Activated CD8-positive, alpha-beta memory T cell treated with anti-CD3 and anti-CD28 coated beads, Interleukin-2, amount 50 U/mL, for 24 hours (primary cell): ENCODE measurements around the gene RAB11FIP3.
"Not testable (repeated sequence)": the region's sequence is repeated elsewhere in the genome, so short reads cannot be mapped to it uniquely, and the experiment has no call there.

ENCODE experiments used
- DNase-seq: peaks from one replicate; pipeline ENCODE4 v3.0.0-alpha.2; 2020; ENCODE audit errors: extremely low read depth

RAB11FIP3 gene

GRCh38 chr16:467249-467871, 41.9 kb downstream of the RAB11FIP3 start:
- DNase-seq, result not testable (repeated sequence)

GRCh38 chr16:468068-468821, 42.8 kb downstream of the RAB11FIP3 start:
- DNase-seq, result no peak

DNA sequence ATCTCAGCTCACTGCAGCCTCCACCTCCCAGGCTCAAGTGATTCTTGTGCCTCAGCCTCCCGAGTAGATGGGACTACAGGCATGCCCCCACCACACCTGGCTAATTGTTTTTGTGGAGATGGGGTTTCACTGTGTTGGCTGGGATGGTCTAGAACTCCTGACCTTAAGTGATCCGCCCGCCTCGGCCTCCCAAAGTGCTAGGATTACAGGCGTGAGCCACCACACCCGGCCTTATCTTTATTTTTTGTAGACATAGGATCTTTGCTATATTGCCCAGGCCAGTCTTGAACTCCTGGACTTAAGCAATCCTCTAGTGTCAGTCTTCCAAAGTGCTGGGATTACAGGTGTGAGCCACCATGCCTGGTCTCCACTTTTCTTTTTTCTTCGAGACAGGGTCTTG, 44.0 kb downstream of the RAB11FIP3 start:
- DNase-seq, result not testable (repeated sequence)

- no peak for DNase-seq
These were observed 45.0 kb downstream of the RAB11FIP3 start for GRCh38 chr16:470418-470817.

- DNase-seq, result no peak
These were observed 46.1 kb downstream of the RAB11FIP3 start for GRCh38 chr16:471353-472198.

GRCh38 chr16:472199-472504, 46.7 kb downstream of the RAB11FIP3 start:
- DNase-seq, result no peak

GRCh38 chr16:473046-474043, 47.9 kb downstream of the RAB11FIP3 start:
- DNase-seq, result no peak

- no peak for DNase-seq
These were observed 49.1 kb downstream of the RAB11FIP3 start for GRCh38 chr16:474420-475122.

- no peak for DNase-seq
These were observed 50.6 kb downstream of the RAB11FIP3 start for GRCh38 chr16:476039-476438.

- no peak for DNase-seq
These were observed 52.1 kb downstream of the RAB11FIP3 start for GRCh38 chr16:477301-478157.

DNA sequence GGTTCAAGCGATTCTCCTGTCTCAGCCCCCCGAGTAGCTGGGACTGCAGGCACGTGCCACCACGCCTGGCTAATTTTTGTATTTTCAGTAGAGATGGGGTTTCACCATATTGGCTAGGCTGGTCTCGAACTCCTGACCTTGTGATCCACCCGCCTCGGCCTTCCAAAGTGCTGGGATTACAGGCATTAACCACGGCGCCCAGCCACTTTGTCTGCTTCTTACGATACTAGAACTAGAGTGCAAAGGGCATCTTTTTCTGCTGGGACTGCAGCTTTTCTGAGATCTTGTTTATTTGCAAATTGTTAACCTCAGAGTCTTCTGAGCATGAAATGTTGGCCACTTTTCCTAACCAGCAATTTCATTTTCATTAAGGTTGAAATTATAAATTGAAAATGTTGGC, 52.8 kb downstream of the RAB11FIP3 start:
- not testable (repeated sequence) for DNase-seq

- DNase-seq, result no peak
These were observed 57.2 kb downstream of the RAB11FIP3 start for GRCh38 chr16:482468-483185.

- no peak for DNase-seq
These were observed 58.1 kb downstream of the RAB11FIP3 start for GRCh38 chr16:483341-484075.

- DNase-seq, result no peak
These were observed 64.2 kb downstream of the RAB11FIP3 start for GRCh38 chr16:489606-490005.

GRCh38 chr16:490768-491167, 65.3 kb downstream of the RAB11FIP3 start:
- DNase-seq, result no peak

- no peak for DNase-seq
These were observed 65.9 kb downstream of the RAB11FIP3 start for GRCh38 chr16:491220-491919.

DNA sequence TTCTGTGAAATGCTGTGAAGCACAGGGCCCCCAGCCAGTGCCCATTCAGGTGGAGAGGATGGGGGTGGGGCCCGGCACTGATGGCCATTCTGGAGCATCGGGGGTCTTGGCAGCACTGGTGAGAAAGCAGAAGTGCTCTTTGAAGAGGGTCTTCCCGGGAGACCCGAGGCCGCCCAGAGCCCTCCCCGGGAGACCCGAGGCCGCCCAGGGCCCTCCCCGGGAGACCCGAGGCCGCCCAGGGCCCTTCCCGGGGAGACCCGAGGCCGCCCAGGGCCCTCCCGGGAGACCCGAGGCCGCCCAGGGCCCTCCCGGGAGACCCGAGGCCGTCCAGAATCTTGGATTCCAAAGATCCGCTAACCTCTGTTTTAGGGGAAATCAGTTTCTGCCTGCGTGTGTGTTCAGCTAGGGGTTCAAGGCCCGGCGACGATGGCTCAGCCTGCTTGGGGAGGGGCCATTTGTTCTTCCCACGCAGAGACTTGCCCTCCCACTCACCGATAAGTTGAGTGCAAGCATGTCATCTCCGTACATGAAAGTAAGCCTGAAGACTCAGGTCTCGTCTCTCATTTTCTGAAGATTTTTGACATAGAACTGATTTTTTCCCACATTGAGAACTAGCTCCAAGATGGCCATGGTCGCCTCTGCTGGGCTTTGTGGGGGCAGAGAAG, 66.9 kb downstream of the RAB11FIP3 start:
- DNase-seq, result no peak
